Bone marrow (tissue), 2 donors: Measurements from ENCODE around the gene MAMDC4.

Experiments
- DNase-seq, 2 donors: peaks; one replicate each; lab custom pipeline; 2025; lab: John Stamatoyannopoulos, UW

MAMDC4 gene

DNA sequence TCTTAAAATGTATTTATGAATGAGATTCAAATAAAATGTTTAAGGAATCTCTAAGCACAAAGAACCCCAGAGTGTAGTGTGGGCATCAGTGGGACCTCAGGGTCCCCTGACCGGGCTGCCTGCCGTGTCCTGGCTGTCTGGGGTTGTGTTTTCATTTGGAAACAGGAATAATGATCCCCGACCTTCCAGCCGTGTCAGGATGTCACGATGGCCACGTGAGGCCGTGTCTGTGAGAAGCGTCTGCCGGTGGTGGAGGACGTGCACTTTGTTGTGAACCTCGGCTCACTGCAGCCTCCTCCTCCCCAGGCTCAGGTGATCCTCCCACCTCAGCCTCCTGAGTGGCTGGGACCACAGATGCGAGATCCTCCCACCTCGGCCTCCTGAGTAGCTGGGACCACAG is 38.5 kb downstream of the MAMDC4 start:
- no peak for DNase-seq

DNA sequence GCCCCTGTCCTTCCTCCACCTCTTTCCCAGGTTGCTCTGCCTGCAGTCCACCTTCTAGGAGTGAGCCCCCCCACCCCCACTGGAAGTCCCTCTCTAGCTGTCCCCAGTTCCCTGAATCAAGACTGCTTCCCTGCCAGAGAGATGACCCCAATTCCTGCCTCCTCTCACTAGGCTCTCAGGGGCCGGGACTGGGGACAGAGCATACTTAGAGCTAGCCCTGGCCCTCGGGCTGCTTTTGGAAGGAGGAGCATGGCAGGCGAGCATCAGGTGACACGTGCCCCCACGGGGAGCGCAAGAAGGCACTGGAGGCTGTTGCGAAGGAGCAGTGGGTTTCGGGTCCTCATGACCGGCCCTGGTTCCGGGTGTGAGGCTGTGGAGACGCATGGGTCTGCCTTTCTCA is 43.9 kb downstream of the MAMDC4 start:
- no peak for DNase-seq

DNA sequence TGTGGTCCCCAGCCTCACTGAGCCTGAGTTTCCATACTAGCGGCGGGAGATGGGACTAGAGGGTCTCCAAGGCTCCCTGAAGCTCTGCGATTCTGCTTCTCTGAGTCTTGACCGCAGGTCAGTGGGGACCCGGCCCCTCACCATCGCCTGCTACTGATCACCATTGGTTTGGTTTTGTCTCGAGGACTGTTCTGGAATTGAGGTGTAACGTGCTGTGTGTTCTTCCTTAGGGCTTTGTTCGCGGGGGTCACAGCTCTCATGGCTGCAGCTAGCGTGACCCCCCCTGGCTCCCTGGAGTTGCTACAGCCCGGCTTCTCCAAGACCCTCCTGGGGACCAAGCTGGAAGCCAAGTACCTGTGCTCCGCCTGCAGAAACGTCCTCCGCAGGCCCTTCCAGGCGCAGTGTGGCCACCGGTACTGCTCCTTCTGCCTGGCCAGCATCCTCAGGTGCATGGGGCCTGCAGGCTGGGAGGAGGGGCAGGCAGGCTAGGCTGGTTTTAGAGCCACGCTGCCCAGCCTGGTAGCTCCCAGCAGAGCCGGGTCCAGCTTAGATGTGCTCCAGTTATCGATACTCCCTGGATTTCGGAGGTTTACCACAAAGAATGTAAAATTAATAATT is 46.4 kb downstream of the MAMDC4 start:
- no peak for DNase-seq

DNA sequence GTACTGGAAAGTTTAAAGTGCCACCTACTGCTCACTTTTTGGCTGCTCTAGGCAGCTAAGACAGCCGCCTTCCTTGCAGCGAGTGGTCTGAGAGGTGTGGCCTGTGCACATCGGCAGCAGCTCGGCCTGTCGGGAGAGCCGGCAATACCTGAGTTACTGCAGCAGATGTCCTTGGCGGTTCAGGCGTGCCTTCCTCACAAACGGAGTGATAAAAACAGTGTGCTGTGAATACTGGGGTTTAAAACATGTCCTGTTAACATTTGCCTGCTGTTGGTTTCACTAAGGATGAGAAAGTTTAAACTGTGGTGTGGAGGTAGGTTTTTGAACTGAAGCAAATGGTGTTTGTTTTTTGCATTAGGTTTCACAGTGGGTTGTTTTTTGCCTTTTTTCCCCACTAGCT is 47.0 kb downstream of the MAMDC4 start:
- DNase-seq: no peak

DNA sequence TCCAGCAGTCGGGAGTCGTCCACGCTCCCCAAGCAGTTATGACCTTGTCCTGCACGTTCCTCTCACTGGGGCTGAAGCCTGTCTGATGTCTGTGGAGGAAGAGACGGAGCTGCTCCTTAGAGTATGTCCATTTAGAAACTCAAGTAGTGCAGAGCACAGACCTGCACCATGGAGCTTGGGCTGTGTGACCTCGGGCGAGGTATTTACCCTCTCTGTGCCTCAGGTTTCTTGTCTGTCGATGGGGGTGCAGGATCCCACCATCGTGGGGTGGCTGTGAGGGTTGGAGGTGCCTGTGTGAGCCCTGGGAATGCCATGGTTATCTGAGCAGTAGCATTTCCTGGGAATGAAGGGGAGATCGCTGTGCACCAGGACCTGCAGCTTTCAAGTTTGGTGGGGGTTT is 48.4 kb downstream of the MAMDC4 start:
- no peak for DNase-seq

DNA sequence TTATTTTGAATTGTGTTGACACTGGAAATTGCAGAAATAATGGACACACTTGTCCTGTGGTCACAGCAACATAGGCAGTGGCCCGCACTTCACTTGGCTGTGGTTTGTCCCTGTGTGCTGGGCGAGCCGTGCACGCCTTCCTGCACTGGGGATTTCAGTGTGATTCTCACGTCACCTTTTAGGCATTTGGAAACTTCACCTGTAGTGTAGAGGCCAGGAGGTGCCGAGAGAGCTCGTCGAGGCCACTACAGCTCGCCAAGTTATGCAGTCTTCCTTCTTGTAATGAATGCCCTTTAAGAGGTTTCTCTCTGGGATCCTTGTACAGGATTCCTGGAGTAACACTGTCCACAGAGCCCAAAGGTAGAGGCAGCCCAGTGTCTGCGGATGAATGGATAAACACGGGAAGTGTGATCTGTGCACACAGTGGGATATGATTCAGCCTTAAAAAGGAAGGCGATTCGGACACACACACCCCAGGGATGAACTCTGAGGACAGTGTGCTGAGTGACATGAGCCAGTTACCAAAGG is 48.9 kb downstream of the MAMDC4 start:
- no peak for DNase-seq

DNA sequence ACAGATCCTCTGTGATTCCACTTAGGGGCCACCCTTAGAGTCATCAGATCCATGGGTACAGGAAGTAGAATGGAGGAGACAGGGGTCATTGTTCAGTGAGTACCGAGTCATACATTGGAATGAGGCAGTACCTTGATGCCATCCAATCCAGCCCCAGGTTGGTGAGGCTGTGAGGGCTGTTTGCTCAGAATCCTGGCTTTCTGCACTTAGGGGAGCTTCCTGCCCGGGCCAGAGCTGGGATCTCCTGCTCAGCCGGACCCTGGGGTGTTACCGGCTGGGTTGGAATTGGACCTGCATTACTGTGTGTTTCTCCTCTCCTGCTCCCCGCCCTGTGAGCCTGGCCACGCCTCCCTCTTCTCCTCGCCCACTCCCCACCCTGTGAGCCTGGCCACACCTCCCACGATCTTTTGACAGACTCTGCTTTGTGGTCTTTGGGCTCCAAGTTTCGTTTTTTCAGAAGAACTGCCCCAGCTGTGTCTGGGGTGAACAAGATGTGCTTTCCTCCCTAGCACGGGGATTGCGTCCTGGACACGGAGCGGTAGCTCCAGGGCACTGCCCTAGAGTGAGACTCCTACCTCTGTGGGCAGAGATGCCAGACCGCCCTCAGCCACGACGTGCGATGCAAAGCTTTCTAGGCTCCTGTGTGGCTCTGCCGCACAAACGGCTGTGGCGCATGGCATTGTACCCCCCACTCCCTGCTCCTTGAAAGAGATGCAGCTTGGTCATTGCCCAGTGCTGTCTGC is 49.5 kb downstream of the MAMDC4 start:
- DNase-seq: no peak

DNA sequence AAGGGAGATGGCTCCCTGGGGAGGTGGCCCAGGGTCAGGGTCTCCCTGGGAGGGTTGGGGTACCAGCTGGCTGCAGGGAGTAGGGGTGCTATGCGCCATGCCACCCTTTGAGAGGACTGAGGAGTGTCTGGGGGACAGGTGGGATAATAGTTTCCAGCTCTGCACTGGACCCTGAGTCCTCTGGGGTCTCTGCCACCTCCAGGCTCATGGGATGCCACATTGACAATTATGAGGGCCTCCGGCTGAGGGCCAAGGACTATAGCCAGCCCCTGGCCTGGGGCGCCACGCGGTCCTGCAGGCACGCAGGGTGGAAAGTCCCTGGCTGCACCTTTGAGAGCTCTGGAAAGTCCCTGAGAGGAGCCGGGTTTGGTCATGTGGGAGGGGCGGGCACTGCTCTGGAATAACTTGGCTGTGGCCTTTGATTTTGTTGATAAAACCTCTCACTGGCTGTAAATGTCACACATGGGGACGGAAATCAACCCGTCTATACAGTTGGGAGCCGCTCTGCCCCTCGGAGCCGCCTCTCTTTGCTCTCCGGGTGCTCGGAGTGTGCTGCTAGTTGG is 50.2 kb downstream of the MAMDC4 start:
- DNase-seq: no peak

DNA sequence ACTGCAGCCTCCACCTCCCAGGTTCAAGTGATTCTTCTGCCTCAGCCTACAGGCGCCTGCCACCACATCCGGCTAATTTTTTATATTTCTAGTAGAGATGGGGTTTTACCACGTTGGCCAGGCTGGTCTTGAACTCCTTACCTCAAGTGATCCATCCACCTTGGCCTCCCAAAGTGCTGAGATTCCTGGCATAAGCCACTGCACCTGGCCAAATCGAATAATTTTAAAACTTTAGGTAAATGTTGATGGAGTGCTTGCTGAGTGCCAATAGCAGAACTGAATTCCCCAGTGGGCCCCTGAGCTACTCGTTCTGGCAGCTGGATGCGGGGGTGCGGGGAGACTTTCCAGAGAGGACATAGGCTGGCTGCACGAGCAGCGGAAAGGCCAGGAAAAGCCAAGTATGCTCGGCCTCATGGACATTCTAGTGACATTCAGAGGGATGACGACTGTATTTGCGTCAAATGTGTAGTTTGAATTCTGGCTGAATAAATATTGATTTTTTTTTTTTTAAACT is 51.0 kb downstream of the MAMDC4 start:
- no peak for DNase-seq

DNA sequence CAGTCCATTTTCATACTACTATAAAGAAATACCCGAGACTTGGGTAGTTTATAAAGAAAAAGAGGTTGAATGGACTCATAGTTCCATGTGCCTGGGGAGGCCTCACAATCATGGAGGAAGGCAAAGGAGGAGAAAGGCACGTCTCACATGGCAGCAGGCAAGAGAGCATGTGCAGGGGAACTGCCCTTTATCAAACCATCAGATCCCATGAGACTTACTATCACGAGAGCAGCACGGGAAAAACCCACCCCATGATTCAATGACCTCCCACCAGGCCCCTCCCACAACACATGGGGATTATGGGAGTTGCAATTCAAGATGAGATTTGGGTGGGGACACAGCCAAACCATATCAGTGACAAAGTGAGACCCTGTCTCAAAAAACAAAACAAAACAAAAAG is 54.1 kb downstream of the MAMDC4 start:
- DNase-seq: no peak

DNA sequence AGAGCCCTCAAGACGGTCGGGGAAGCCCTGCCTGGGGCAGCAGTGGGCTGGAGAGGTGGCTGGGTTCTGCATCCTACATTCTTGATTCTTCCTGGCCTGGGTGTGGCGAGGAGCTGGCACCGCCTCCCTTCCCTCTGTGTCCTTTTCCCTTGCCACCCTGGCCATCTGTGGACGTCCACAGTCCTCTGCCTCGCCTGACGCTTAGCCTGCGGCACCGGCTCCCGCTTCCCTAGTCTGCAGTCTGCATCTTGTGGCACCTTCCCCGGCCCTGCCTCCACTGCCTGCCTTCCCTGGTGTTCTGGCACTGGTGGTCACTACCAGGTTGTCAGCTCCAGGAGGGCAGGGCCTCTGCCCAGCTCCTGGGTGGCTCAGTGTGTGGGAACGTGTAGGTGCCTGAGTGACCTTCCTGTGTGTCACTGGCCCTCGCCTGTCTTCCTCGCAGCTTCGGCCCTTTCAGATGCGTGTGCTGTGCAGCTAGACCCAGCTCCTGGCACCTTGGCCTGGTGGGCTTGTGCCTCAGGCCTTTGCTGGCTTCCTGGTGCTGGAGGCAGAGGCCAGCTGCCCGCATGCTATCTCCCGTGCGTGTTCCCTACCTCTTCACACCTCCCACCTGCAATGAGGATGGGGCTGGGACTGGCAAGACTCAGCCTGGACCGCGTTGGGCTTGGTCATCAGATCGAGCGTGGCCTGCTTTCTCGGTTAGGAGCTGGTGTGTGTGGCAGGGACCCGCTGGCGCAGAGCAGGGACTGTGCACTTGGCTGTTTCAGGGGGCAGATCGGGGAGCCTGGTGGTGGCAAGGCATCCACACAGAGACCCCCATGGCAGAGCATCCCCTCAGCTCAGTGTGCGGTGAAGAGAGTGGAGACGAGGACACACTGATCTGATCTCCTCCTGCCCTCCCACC is 55.1 kb downstream of the MAMDC4 start:
- no peak for DNase-seq
